Neural progenitor cell (in vitro differentiated cells): ENCODE measurements around the gene UBXN1. TPM values are rescaled to one million over a fixed set of nuclear protein-coding genes. Genes with fewer than 3 reads are reported as not detected.

ENCODE experiments used
- DNase-seq: peaks from one replicate; pipeline ENCODE4 v3.0.0-alpha.2; 2016; ENCODE audit warnings: low spot score
- H2AFZ ChIP-seq: fragments of 200-600 bp; sonication (generic); replicated peaks from 2 replicates; pipeline ENCODE4 v1.6.1; 2016; ENCODE audit warnings: antibody characterized with exemption
- H3F3A ChIP-seq: fragments of 200-600 bp; sonication (generic); 2 replicates; pipeline ENCODE4 v1.6.1; 2016; ENCODE audit warnings: antibody characterized with exemption, low read depth
- H3K27ac ChIP-seq: fragments of 200-600 bp; sonication (generic); 2 replicates; pipeline ENCODE4 v1.5.1; 2016; ENCODE audit warnings: mild to moderate bottlenecking
- H3K27me3 ChIP-seq: fragments of 200-600 bp; sonication (generic); 2 replicates; pipeline ENCODE4 v1.6.1; 2016; ENCODE audit warnings: mild to moderate bottlenecking, moderate library complexity
- H3K36me3 ChIP-seq: fragments of 200-600 bp; sonication (generic); 2 replicates; pipeline ENCODE4 v1.5.1; 2016
- H3K4me1 ChIP-seq: fragments of 200-600 bp; sonication (generic); 2 replicates; pipeline ENCODE4 v1.6.1; 2016; ENCODE audit warnings: mixed run types
- H3K4me2 ChIP-seq: fragments of 200-600 bp; sonication (generic); 2 replicates; pipeline ENCODE4 v1.6.1; 2016
- H3K4me3 ChIP-seq: fragments of 200-600 bp; sonication (generic); 2 replicates; pipeline ENCODE4 v1.5.1; 2016
- H3K79me2 ChIP-seq: fragments of 200-600 bp; sonication (generic); 2 replicates; pipeline ENCODE4 v1.6.1; 2016; ENCODE audit warnings: low read depth
- H3K9ac ChIP-seq: fragments of 200-600 bp; sonication (generic); 2 replicates; pipeline ENCODE4 v1.6.1; 2016
- H3K9me3 ChIP-seq: fragments of 200-600 bp; sonication (generic); 2 replicates; pipeline ENCODE4 v1.5.1; 2016; ENCODE audit warnings: low read depth
- H4K20me1 ChIP-seq: fragments of 200-600 bp; sonication (generic); 2 replicates; pipeline ENCODE4 v1.6.1; 2016; ENCODE audit warnings: low read depth
- H3K27ac Mint-ChIP-seq: 3 replicates; pipeline ENCODE4 v1.8.0; 2021; ENCODE audit warnings: mixed read lengths
- H3K27me3 Mint-ChIP-seq: 2 replicates; pipeline ENCODE4 v1.8.0; 2022; ENCODE audit warnings: low read depth, mild to moderate bottlenecking, inconsistent platforms, moderate library complexity, mixed read lengths; ENCODE audit not compliant: insufficient read depth
- H3K36me3 Mint-ChIP-seq: 3 replicates; pipeline ENCODE4 v1.8.0; 2021; ENCODE audit warnings: mixed read lengths
- H3K4me1 Mint-ChIP-seq: 3 replicates; pipeline ENCODE4 v1.8.0; 2021; ENCODE audit warnings: mixed read lengths
- H3K4me3 Mint-ChIP-seq: 3 replicates; pipeline ENCODE4 v1.8.0; 2021; ENCODE audit warnings: mild to moderate bottlenecking, moderate library complexity, mixed read lengths
- H3K9me3 Mint-ChIP-seq: 3 replicates; pipeline ENCODE4 v1.8.0; 2020; ENCODE audit warnings: mixed read lengths
- EZH2 ChIP-seq: fragments of 200-600 bp; sonication (generic); IDR thresholded peaks from 2 replicates; pipeline ENCODE4 v1.6.1; 2017; ENCODE audit warnings: antibody characterized with exemption, mild to moderate bottlenecking, moderate library complexity
- EZH2phosphoT487 ChIP-seq: fragments of 200-600 bp; sonication (generic); IDR thresholded peaks from 2 replicates; pipeline ENCODE4 v1.6.1; 2017; ENCODE audit warnings: antibody characterized with exemption
- total RNA-seq: library from RNA; depleted of rRNA; stranded (reverse); fragments of >200 nt; gene quantifications from 2 replicates; pipeline ENCODE4 v1.2.3, GENCODE V29; 2015; ENCODE audit warnings: low replicate concordance
- TF ChIP-seq, protein P1 (sequence below): fragments of 200-600 bp; sonication (generic); IDR thresholded peaks from 2 replicates; pipeline ENCODE4 v1.5.1; 2017; ENCODE audit warnings: antibody characterized with exemption, mild to moderate bottlenecking

UBXN1 gene
- total RNA-seq, 1 donor from 2014 or later: 60.7 TPM

DNA sequence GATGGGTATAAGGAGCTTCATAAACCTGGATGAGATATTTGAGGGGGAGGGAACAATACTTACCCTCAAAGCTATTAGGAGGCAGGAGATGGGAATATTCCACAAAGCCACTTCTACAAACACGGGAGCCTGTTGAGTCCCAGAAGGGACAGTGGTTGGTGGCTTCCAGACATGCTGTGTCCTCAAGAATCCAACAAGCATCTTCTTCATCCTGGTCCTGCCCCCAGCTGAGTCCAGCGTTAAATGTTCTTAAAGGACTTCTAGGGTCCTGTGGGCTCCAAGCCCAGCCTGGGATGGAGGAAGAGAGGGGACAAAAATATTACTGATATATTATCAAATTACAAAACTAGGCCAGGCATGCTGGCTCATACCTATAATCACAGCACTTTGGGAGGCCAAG is 11.4 kb downstream of the UBXN1 start:
- Histone ChIP-seq H3K4me1 (peaks cover 14% of the 10 kb centered on the region), H3K4me3 (peak overlapping the region; percentile 4), H3K27me3 (no peaks in the 10 kb centered on the region), H3F3A (peaks cover 78% of the 10 kb centered on the region), H3K9me3 (no peaks in the 10 kb centered on the region), H3K27ac (no peak overlapping the region), H4K20me1 (peaks cover 17% of the 10 kb centered on the region), H3K36me3 (no peaks in the 10 kb centered on the region), H2AFZ (no peak overlapping the region), H3K4me2 (peak overlapping the region; percentile 88), H3K79me2 (peaks cover 67% of the 10 kb centered on the region), H3K9ac (no peak overlapping the region)
- no peak overlapping the region for H3K27ac Mint-ChIP-seq
- no peak for DNase-seq
- no peak overlapping the region for H3K4me3 Mint-ChIP-seq
- H3K27me3 Mint-ChIP-seq: peaks cover 5% of the 10 kb centered on the region
- TF ChIP-seq, protein P1, sequence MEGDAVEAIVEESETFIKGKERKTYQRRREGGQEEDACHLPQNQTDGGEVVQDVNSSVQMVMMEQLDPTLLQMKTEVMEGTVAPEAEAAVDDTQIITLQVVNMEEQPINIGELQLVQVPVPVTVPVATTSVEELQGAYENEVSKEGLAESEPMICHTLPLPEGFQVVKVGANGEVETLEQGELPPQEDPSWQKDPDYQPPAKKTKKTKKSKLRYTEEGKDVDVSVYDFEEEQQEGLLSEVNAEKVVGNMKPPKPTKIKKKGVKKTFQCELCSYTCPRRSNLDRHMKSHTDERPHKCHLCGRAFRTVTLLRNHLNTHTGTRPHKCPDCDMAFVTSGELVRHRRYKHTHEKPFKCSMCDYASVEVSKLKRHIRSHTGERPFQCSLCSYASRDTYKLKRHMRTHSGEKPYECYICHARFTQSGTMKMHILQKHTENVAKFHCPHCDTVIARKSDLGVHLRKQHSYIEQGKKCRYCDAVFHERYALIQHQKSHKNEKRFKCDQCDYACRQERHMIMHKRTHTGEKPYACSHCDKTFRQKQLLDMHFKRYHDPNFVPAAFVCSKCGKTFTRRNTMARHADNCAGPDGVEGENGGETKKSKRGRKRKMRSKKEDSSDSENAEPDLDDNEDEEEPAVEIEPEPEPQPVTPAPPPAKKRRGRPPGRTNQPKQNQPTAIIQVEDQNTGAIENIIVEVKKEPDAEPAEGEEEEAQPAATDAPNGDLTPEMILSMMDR: no peak
- TF ChIP-seq EZH2: no peak
- no peak for TF ChIP-seq EZH2phosphoT487
- H3K36me3 Mint-ChIP-seq: peaks cover 10% of the 10 kb centered on the region
- no peaks in the 10 kb centered on the region for H3K9me3 Mint-ChIP-seq
- H3K4me1 Mint-ChIP-seq: peaks cover 34% of the 10 kb centered on the region

DNA sequence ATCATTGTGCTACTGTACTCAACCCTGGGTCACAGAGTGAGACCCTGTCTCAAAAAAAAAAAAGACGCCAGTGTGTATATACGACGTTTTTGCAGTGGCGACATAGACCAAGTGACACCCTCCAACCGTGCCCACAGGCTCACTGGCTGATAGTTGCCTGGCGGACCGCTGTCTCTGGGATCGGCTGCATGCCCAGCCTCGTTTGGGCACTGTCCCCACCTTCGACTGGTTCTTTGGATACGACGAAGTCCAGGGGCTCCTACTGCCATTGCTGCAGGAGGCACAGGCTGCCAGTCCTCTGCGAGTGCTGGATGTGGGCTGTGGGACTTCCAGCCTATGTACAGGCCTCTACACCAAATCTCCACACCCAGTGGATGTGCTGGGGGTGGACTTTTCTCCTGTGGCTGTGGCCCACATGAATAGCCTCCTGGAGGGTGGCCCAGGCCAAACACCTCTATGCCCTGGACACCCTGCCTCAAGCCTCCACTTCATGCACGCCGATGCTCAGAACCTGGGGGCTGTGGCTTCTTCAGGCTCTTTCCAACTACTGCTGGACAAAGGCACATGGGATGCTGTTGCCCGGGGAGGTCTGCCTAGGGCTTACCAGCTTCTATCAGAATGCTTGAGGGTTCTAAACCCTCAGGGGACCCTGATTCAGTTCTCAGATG is 12.5 kb downstream of the UBXN1 start:
- Mint-ChIP-seq H3K27me3 (peaks cover 5% of the 10 kb centered on the region), H3K4me1 (peaks cover 33% of the 10 kb centered on the region), H3K4me3 (peak overlapping the region; percentile 99), H3K27ac (peak overlapping the region; percentile 33), H3K36me3 (peaks cover 11% of the 10 kb centered on the region), H3K9me3 (no peaks in the 10 kb centered on the region)
- peaks cover 75% of the 10 kb centered on the region for H3F3A ChIP-seq
- H2AFZ ChIP-seq: no peak overlapping the region
- peak overlapping the region; percentile 88 for H3K4me2 ChIP-seq
- H3K9ac ChIP-seq: peak overlapping the region; percentile 77
- peaks cover 14% of the 10 kb centered on the region for H3K4me1 ChIP-seq
- H3K27ac ChIP-seq: peak overlapping the region; percentile 45
- H3K4me3 ChIP-seq: peak overlapping the region; percentile 65
- H3K9me3 ChIP-seq: no peaks in the 10 kb centered on the region
- peaks cover 59% of the 10 kb centered on the region for H3K79me2 ChIP-seq
- H4K20me1 ChIP-seq: peaks cover 17% of the 10 kb centered on the region
- H3K27me3 ChIP-seq: no peaks in the 10 kb centered on the region
- no peaks in the 10 kb centered on the region for H3K36me3 ChIP-seq
- TF ChIP-seq, protein P1: no peak
- TF ChIP-seq EZH2 (no peak), EZH2phosphoT487 (no peak)
- DNase-seq: no peak

DNA sequence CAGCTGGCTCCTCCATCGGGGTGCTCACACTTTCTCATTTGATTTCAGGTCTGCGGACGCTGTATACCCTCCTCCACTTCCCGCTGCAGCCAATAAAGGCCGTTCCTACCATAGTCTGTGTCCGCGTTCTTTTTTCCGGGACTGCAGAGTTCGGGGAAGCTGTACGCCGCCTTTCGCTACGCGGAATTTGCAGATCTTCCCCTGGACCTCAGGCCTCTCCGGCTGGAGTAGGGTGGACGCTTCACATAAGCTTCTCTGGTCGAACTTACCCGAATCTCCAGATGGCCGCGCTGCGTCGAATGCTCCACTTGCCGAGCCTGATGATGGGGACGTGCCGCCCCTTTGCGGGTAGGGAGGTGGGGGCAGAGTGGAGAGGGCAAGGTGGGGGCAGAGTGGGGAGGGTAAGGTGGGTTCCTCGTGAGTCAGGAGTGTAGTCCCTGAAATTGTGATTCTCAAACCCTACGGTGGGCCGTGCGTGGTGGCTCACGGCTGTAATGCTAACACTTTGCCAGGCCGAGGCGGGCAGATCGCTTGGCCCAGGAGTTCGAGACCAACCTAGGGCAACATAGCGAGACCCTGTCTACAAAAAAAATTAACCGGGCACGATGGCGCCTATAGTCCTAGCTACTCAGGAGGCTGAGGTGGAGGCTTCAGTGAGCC is 13.1 kb downstream of the UBXN1 start:
- TF ChIP-seq, protein P1: no peak
- TF ChIP-seq EZH2phosphoT487: no peak
- no peak for TF ChIP-seq EZH2
- Histone ChIP-seq H3K9ac (peak overlapping the region; percentile 77), H3K36me3 (no peaks in the 10 kb centered on the region), H3K9me3 (no peaks in the 10 kb centered on the region), H3K27me3 (no peaks in the 10 kb centered on the region), H3F3A (peaks cover 69% of the 10 kb centered on the region), H3K27ac (peak overlapping the region; percentile 25), H2AFZ (no peak overlapping the region), H3K79me2 (peaks cover 53% of the 10 kb centered on the region), H3K4me3 (peak overlapping the region; percentile 65), H3K4me1 (peaks cover 14% of the 10 kb centered on the region), H3K4me2 (peak overlapping the region; percentile 88), H4K20me1 (peaks cover 17% of the 10 kb centered on the region)
- Mint-ChIP-seq H3K27ac (peak overlapping the region; percentile 91), H3K4me1 (peaks cover 28% of the 10 kb centered on the region), H3K4me3 (peak overlapping the region; percentile 99), H3K27me3 (peaks cover 5% of the 10 kb centered on the region), H3K9me3 (no peaks in the 10 kb centered on the region), H3K36me3 (peaks cover 11% of the 10 kb centered on the region)
- peak; percentile 73 for DNase-seq
